Choroid plexus epithelial cell (primary cell): ENCODE data around the gene DHX30.

Experiments used
- DNase-seq: peaks from one replicate; pipeline ENCODE4 v3.0.0-alpha.2; 2010; ENCODE audit warnings: low read depth
- H3K4me3 ChIP-seq: 2 replicates; pipeline ENCODE4 v1.5.1; 2011; ENCODE audit warnings: low read depth, mild to moderate bottlenecking, control low read depth, low read length, moderate library complexity
- CTCF ChIP-seq: conservative IDR thresholded peaks from 2 replicates; pipeline ENCODE4 v1.5.1; 2011; ENCODE audit warnings: low read depth, mild to moderate bottlenecking, control low read depth, inconsistent platforms, low read length, moderate library complexity

Gene DHX30

GRCh38 chr3:47841786-47842349 is 38.9 kb downstream of the DHX30 start:
- no peak for TF ChIP-seq CTCF
- no peak overlapping the region for H3K4me3 ChIP-seq
- no peak for DNase-seq

DNA sequence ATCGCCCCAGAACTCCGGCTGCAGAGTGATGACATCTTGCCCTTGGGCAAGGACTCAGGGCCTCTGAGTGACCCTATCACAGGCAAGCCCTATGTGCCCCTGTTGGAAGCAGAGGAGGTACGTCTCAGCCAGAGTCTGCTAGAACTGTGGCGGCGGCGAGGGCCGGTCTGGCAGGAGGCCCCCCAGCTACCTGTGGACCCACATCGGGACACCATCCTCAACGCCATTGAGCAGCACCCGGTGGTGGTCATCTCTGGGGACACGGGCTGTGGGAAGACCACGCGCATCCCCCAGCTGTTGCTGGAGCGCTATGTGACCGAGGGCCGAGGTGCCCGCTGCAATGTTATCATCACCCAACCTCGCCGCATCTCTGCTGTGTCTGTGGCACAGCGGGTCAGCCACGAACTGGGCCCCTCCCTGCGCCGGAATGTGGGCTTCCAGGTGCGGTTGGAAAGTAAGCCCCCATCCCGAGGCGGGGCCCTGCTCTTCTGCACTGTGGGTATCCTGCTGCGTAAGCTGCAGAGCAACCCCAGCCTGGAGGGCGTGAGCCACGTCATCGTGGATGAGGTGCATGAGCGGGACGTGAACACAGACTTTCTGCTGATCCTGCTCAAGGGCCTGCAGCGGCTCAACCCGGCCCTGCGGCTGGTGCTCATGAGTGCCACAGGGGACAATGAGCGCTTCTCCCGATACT is 43.4 kb downstream of the DHX30 start:
- TF ChIP-seq CTCF, result no peak
- no peak for DNase-seq
- no peak overlapping the region for H3K4me3 ChIP-seq

- TF ChIP-seq CTCF, result no peak
- no peak for DNase-seq
- H3K4me3 ChIP-seq, result no peak overlapping the region
Measured at GRCh38 chr3:47846880-47847248, 43.9 kb downstream of the DHX30 start.

- TF ChIP-seq CTCF, result no peak
- no peak overlapping the region for H3K4me3 ChIP-seq
- DNase-seq, result no peak
Measured at GRCh38 chr3:47847260-47847659, 44.3 kb downstream of the DHX30 start.

- no peak for DNase-seq
- TF ChIP-seq CTCF, result no peak
- no peak overlapping the region for H3K4me3 ChIP-seq
Measured at GRCh38 chr3:47847801-47848518, 45.0 kb downstream of the DHX30 start.

- H3K4me3 ChIP-seq, result no peak overlapping the region
- no peak for TF ChIP-seq CTCF
- no peak for DNase-seq
Measured at GRCh38 chr3:47848599-47849117, 45.7 kb downstream of the DHX30 start.
